ENCODE measurements around the gene TCF15.

Gene TCF15

DNA sequence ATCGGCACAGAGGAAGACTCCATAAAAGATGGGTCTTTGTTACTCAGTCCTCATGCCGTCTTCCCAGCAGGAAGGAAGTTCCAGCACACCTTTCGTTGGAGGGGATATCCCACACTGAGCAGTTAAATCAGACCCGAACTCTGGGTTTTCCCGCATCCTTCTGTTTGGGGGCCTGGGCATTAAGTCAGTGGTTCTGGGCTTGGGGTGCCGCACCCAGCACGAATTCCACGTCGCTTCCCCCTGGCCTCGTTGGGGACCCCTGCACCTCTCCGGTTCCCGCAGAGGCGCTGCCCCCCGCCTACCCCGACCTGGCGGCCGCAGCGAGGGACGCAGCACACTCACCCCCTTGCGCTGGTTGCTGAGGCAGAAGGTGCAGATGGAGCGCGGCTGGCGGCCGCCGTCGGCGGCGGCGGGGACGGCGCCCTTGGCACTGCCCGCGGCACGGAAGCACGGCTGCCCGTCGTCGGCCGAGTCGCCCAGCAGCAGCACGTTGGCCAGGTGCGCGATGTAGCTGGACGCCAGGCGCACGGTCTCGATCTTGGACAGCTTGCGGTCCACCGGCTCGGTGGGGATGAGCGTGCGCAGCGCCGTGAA lies 641 bp downstream of the TCF15 start (continued):
- TF ChIP-seq, protein P1, sequence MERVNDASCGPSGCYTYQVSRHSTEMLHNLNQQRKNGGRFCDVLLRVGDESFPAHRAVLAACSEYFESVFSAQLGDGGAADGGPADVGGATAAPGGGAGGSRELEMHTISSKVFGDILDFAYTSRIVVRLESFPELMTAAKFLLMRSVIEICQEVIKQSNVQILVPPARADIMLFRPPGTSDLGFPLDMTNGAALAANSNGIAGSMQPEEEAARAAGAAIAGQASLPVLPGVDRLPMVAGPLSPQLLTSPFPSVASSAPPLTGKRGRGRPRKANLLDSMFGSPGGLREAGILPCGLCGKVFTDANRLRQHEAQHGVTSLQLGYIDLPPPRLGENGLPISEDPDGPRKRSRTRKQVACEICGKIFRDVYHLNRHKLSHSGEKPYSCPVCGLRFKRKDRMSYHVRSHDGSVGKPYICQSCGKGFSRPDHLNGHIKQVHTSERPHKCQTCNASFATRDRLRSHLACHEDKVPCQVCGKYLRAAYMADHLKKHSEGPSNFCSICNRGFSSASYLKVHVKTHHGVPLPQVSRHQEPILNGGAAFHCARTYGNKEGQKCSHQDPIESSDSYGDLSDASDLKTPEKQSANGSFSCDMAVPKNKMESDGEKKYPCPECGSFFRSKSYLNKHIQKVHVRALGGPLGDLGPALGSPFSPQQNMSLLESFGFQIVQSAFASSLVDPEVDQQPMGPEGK (CRISPR knock-in tag; IDR thresholded peaks at IDR 0.05; ENCODE audit: borderline replicate concordance) = no peak

DNA sequence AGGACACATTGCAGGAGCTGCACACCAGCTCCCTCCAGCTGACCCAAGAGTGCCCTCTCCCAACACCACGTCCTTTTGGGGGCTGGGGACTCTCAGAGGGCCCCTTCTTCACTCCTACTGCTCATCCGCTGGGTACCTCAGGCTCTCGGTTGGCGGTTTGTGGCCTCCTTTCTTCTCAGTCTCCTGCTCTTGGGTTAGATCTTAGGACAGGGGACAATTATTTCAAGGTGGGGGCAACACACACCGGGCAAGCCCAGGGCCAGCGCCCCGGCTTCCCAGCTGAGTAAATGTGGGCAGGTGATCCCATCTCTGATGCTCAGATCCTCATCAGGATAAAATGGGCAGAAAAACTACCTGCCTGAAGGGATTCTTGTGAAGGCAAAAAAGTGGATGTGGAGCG lies 1.1 kb downstream of the TCF15 start:
- no peak for TF ChIP-seq ZNF565 (CRISPR knock-in tag; conservative IDR thresholded peaks at IDR 0.05; ENCODE audit: low read depth)
- TF ChIP-seq, protein P1 (CRISPR knock-in tag; IDR thresholded peaks at IDR 0.05; ENCODE audit: borderline replicate concordance) = no peak
- TF ChIP-seq, protein P2, sequence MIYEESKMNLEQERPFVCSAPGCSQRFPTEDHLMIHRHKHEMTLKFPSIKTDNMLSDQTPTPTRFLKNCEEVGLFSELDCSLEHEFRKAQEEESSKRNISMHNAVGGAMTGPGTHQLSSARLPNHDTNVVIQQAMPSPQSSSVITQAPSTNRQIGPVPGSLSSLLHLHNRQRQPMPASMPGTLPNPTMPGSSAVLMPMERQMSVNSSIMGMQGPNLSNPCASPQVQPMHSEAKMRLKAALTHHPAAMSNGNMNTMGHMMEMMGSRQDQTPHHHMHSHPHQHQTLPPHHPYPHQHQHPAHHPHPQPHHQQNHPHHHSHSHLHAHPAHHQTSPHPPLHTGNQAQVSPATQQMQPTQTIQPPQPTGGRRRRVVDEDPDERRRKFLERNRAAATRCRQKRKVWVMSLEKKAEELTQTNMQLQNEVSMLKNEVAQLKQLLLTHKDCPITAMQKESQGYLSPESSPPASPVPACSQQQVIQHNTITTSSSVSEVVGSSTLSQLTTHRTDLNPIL (CRISPR knock-in tag; IDR thresholded peaks at IDR 0.05; ENCODE audit: low read depth) = no peak
- no peak for TF ChIP-seq ARNTL (CRISPR knock-in tag; IDR thresholded peaks at IDR 0.05; ENCODE audit: borderline replicate concordance, low read depth)
- no peak for TF ChIP-seq ISL1 (CRISPR knock-in tag; IDR thresholded peaks at IDR 0.05)
- TF ChIP-seq GLIS3 (CRISPR knock-in tag; IDR thresholded peaks at IDR 0.05) = no peak
- no peak for TF ChIP-seq TCF4 (CRISPR knock-in tag; IDR thresholded peaks at IDR 0.05; ENCODE audit: borderline replicate concordance)
- TF ChIP-seq ZNF70 (CRISPR knock-in tag; IDR thresholded peaks at IDR 0.05) = no peak
- no peak for TF ChIP-seq ESRRG (CRISPR knock-in tag; IDR thresholded peaks at IDR 0.05)
- TF ChIP-seq, protein P3, sequence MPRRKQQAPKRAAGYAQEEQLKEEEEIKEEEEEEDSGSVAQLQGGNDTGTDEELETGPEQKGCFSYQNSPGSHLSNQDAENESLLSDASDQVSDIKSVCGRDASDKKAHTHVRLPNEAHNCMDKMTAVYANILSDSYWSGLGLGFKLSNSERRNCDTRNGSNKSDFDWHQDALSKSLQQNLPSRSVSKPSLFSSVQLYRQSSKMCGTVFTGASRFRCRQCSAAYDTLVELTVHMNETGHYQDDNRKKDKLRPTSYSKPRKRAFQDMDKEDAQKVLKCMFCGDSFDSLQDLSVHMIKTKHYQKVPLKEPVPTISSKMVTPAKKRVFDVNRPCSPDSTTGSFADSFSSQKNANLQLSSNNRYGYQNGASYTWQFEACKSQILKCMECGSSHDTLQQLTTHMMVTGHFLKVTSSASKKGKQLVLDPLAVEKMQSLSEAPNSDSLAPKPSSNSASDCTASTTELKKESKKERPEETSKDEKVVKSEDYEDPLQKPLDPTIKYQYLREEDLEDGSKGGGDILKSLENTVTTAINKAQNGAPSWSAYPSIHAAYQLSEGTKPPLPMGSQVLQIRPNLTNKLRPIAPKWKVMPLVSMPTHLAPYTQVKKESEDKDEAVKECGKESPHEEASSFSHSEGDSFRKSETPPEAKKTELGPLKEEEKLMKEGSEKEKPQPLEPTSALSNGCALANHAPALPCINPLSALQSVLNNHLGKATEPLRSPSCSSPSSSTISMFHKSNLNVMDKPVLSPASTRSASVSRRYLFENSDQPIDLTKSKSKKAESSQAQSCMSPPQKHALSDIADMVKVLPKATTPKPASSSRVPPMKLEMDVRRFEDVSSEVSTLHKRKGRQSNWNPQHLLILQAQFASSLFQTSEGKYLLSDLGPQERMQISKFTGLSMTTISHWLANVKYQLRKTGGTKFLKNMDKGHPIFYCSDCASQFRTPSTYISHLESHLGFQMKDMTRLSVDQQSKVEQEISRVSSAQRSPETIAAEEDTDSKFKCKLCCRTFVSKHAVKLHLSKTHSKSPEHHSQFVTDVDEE (CRISPR knock-in tag; IDR thresholded peaks at IDR 0.05) = no peak
- TF ChIP-seq TOX (CRISPR knock-in tag; IDR thresholded peaks at IDR 0.05; ENCODE audit: borderline replicate concordance) = no peak
- ATAC-seq = no peak

DNA sequence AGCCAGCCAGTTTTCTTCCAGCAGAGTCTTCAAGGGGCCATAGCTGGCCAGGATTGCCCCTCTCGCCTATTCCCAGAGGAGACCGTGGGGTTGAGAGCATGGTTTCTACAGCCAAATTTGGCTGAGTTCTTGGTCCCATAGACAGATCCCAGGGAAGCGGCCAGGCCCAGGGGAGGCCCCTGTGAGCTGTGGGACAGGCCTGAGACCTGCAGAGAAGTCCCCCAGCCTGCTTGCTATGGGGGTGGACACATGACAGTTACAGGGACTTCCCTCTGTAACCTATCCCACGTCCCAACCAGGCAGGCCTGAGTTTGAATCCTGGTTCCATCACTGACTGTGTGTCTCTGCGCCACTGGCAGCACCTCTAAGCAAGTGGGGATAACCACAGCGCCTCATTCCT lies 2.6 kb downstream of the TCF15 start:
- TF ChIP-seq, protein P3 (CRISPR knock-in tag; IDR thresholded peaks at IDR 0.05) = no peak
- no peak for ATAC-seq

DNA sequence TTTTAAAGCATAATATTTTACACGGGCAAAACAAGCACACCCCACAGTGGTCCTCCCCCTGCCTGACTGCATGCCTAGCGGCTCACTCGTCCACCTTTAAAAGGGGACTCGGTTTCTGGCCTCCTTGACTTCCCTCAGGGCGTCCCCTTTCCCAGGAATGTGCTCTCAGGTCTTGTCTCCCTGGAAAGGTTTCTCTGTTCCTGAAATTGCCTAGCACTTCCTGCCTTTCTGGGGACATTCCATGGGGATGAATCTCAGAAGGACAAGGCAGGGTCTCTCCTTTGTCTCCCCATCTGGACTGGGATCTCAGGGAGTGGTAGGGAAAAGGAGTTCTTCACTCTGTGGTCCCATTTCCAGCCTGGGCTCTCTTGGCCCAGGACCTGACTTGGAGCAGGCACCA lies 4.9 kb downstream of the TCF15 start:
- ATAC-seq = no peak
- TF ChIP-seq, protein P1 (CRISPR knock-in tag; IDR thresholded peaks at IDR 0.05; ENCODE audit: borderline replicate concordance) = no peak
- no peak for TF ChIP-seq GLIS3 (CRISPR knock-in tag; IDR thresholded peaks at IDR 0.05)
- TF ChIP-seq ZNF8 (CRISPR knock-in tag; IDR thresholded peaks at IDR 0.05) = no peak
- no peak for TF ChIP-seq ZFP30 (CRISPR knock-in tag; IDR thresholded peaks at IDR 0.05)
- no peak for TF ChIP-seq OSR1 (CRISPR knock-in tag; IDR thresholded peaks at IDR 0.05)
- TF ChIP-seq ZNF70 (CRISPR knock-in tag; IDR thresholded peaks at IDR 0.05) = no peak
- TF ChIP-seq SNAI2 (CRISPR knock-in tag; IDR thresholded peaks at IDR 0.05) = no peak
- TF ChIP-seq ZC3H10 (CRISPR knock-in tag; IDR thresholded peaks at IDR 0.05) = no peak
- no peak for TF ChIP-seq ZFP3 (CRISPR knock-in tag; IDR thresholded peaks at IDR 0.05)
- TF ChIP-seq, protein P4, sequence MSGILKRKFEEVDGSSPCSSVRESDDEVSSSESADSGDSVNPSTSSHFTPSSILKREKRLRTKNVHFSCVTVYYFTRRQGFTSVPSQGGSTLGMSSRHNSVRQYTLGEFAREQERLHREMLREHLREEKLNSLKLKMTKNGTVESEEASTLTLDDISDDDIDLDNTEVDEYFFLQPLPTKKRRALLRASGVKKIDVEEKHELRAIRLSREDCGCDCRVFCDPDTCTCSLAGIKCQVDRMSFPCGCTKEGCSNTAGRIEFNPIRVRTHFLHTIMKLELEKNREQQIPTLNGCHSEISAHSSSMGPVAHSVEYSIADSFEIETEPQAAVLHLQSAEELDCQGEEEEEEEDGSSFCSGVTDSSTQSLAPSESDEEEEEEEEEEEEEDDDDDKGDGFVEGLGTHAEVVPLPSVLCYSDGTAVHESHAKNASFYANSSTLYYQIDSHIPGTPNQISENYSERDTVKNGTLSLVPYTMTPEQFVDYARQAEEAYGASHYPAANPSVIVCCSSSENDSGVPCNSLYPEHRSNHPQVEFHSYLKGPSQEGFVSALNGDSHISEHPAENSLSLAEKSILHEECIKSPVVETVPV (CRISPR knock-in tag; IDR thresholded peaks at IDR 0.05) = no peak
- TF ChIP-seq PPARA (CRISPR knock-in tag; IDR thresholded peaks at IDR 0.05; ENCODE audit: borderline replicate concordance) = no peak
- TF ChIP-seq, protein P5, sequence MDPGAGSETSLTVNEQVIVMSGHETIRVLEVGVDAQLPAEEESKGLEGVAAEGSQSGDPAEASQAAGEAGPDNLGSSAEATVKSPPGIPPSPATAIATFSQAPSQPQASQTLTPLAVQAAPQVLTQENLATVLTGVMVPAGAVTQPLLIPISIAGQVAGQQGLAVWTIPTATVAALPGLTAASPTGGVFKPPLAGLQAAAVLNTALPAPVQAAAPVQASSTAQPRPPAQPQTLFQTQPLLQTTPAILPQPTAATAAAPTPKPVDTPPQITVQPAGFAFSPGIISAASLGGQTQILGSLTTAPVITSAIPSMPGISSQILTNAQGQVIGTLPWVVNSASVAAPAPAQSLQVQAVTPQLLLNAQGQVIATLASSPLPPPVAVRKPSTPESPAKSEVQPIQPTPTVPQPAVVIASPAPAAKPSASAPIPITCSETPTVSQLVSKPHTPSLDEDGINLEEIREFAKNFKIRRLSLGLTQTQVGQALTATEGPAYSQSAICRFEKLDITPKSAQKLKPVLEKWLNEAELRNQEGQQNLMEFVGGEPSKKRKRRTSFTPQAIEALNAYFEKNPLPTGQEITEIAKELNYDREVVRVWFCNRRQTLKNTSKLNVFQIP (CRISPR knock-in tag; IDR thresholded peaks at IDR 0.05; ENCODE audit: borderline replicate concordance, low read depth) = no peak

Measured in SK-N-SH treated with all-trans-retinoic acid at 6 μM for 48 hours (cell line).